ENCODE measurements around the gene DGKD. TPM values are rescaled to one million over a fixed set of nuclear protein-coding genes. Genes with fewer than 3 reads are reported as not detected.

DGKD gene
- total and polyA plus RNA-seq, 4 donors: 26.0 to 75.0 (median 43.8) TPM

DNA sequence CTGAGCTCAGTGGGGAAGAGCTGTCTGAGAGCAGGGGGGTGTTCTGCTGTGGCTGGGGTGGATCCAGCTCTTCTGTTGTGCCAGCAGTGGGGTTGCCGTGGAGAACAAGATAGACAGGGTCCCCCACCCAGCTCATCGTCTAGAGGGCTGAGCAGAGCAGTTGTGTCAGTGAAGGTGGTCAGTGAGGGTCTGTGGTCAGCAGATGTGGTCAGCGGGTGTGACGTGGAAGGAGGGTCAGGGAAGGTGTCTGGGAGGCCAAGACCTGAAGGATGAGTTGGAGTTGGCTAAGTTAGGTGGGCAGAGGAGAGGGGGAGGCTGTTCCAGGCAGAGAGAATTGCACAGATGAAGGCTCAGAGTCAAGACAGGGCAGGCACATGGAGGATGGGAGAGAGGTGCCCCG is 103.1 kb downstream of the DGKD start:
- H3K4me3 ChIP-seq (ENCODE audit: low read depth, low read length): no peak overlapping the region
- H3K4me1 ChIP-seq (ENCODE audit: control insufficient read depth, insufficient read depth, low read length): peaks cover 4% of the 10 kb centered on the region
- no peak overlapping the region for H3K27ac ChIP-seq (ENCODE audit: low read depth, low read length)
- H3K27me3 ChIP-seq (ENCODE audit: control insufficient read depth, insufficient read depth, low read length): no peaks in the 10 kb centered on the region
- WGBS (ENCODE audit: insufficient coverage): 94% methylated on average over 5 of the region's 5 CpGs
- peaks cover 87% of the 10 kb centered on the region for H3K36me3 ChIP-seq (ENCODE audit: control insufficient read depth, insufficient read depth, low read length)
- DNase-seq (ENCODE audit: low read depth in 4 of 6, low spot score in 6 of 6): no peak
- H3K9me3 ChIP-seq (ENCODE audit: control insufficient read depth, insufficient read depth, low read length): no peaks in the 10 kb centered on the region

DNA sequence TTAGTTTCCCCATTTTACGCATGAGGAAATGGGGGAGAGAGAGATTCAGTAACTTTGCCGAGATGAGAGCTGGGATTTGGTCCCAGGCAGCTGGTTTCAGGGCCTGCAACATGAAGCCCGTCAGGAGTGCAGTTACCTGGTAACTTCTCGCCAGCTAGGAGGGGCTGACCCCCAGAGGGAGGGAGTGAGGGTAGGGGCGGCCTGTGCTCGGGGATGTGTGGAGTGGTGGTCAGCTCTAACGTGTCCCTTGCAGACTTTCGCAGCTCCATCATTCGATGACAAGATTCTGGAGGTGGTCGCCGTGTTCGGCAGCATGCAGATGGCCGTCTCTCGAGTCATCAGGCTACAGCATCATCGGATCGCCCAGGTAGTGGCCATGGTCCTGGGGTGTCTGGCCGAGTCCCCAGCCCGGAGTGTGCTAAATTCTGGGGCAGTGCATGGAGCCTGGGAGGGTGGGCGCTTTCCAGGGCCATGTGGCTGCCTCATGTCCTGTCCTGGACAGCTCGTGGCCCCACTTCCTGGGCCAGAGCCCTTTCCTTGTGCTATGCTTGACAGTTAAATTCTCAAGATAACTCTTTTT is 103.8 kb downstream of the DGKD start:
- no peak for DNase-seq (ENCODE audit: low read depth in 4 of 6, low spot score in 6 of 6)
- Histone ChIP-seq H3K4me1 (ENCODE audit: control insufficient read depth, insufficient read depth, low read length) (peaks cover 4% of the 10 kb centered on the region), H3K36me3 (ENCODE audit: control insufficient read depth, insufficient read depth, low read length) (peaks cover 88% of the 10 kb centered on the region), H3K27ac (ENCODE audit: low read depth, low read length) (no peak overlapping the region), H3K4me3 (ENCODE audit: low read depth, low read length) (no peak overlapping the region), H3K27me3 (ENCODE audit: control insufficient read depth, insufficient read depth, low read length) (no peaks in the 10 kb centered on the region), H3K9me3 (ENCODE audit: control insufficient read depth, insufficient read depth, low read length) (no peaks in the 10 kb centered on the region)
- WGBS (ENCODE audit: insufficient coverage): 96% methylated on average over 20 of the region's 20 CpGs

DNA sequence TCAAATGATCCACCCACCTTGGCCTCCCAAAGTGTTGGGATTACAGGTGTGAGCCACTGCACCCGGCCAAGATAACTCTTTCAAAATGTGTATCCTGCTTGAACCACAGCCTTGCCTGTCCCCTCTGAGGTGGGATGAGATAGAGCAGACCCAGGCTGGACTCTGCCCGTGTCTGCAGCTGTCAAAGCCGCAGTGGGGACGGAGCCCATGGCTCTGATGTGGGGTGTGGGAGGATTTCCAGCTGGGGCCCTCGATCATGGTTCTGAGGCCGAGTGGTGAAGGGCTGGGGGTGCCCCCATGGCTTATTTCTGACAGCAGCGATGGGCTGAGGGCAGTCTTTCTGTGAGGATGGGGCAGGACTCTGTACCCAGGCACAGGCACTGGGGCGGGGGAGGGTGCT is 104.5 kb downstream of the DGKD start:
- Histone ChIP-seq H3K4me3 (ENCODE audit: low read depth, low read length) (no peak overlapping the region), H3K4me1 (ENCODE audit: control insufficient read depth, insufficient read depth, low read length) (peaks cover 4% of the 10 kb centered on the region), H3K36me3 (ENCODE audit: control insufficient read depth, insufficient read depth, low read length) (peaks cover 88% of the 10 kb centered on the region), H3K9me3 (ENCODE audit: control insufficient read depth, insufficient read depth, low read length) (no peaks in the 10 kb centered on the region), H3K27ac (ENCODE audit: low read depth, low read length) (no peak overlapping the region), H3K27me3 (ENCODE audit: control insufficient read depth, insufficient read depth, low read length) (no peaks in the 10 kb centered on the region)
- no peak for DNase-seq (ENCODE audit: low read depth in 4 of 6, low spot score in 6 of 6)
- 94% methylated on average over 7 of the region's 8 CpGs for WGBS (ENCODE audit: insufficient coverage)

DNA sequence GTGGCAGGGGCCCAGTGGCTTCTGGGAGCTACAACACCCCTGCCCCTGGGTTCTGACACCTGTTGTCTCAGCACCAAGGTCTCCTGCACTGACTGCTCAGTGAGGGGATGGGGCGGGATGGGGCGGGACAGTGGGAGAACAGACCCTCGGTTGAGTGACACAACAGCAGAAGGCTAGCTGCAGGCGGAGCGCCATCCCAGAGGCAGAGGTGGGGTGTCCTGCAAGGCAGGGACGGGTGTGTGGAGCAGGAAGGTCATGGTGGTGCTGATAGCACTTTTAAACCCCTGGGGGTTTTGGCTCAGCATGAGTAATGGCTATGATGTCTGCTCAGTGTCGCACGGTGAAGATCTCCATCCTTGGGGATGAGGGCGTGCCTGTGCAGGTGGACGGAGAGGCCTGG is 105.1 kb downstream of the DGKD start:
- Histone ChIP-seq H3K27ac (ENCODE audit: low read depth, low read length) (no peak overlapping the region), H3K4me3 (ENCODE audit: low read depth, low read length) (no peak overlapping the region), H3K36me3 (ENCODE audit: control insufficient read depth, insufficient read depth, low read length) (peaks cover 92% of the 10 kb centered on the region), H3K9me3 (ENCODE audit: control insufficient read depth, insufficient read depth, low read length) (no peaks in the 10 kb centered on the region), H3K27me3 (ENCODE audit: control insufficient read depth, insufficient read depth, low read length) (no peaks in the 10 kb centered on the region), H3K4me1 (ENCODE audit: control insufficient read depth, insufficient read depth, low read length) (peaks cover 4% of the 10 kb centered on the region)
- no peak for DNase-seq (ENCODE audit: low read depth in 4 of 6, low spot score in 6 of 6)
- WGBS (ENCODE audit: insufficient coverage): 92% methylated on average over 10 of the region's 10 CpGs

DNA sequence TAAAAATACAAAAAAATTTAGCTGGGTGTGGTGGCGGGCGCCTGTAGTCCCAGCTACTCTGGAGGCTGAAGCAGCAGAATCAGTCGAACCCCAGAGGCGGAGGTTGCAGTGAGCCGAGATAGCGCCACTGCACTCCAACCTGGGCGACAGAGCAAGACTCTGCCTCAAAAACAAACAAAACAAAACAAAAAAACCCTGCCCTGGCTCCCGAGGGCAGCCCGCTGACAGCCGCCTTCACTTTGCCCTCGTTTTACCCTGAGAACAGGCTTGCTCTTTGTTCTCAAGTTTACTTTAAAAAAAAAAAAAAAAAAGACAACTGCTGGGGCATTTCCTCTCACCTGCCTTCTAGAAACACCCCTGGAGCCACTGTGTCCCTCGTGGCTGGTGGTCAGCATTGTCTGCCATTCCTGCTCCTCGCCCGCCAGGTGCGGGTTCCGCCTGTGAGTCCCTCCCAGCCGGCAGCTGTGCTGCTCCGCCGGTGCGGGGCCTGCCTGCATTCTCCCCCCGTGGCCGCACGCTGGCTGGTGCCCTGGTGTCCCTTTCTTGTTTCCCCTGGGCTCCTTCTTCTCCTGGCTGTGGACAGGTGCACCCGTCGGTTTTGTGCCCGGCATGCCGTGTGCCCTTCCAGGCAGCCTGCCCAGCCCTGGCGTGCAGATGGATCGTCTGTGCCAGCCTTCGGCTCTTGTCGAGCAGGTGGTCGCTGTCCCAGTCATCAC is 106.6 kb downstream of the DGKD start:
- Histone ChIP-seq H3K27me3 (ENCODE audit: control insufficient read depth, insufficient read depth, low read length) (no peaks in the 10 kb centered on the region), H3K4me1 (ENCODE audit: control insufficient read depth, insufficient read depth, low read length) (peaks cover 4% of the 10 kb centered on the region), H3K36me3 (ENCODE audit: control insufficient read depth, insufficient read depth, low read length) (peaks cover 89% of the 10 kb centered on the region), H3K4me3 (ENCODE audit: low read depth, low read length) (no peak overlapping the region), H3K9me3 (ENCODE audit: control insufficient read depth, insufficient read depth, low read length) (no peaks in the 10 kb centered on the region), H3K27ac (ENCODE audit: low read depth, low read length) (no peak overlapping the region)
- 62% methylated on average over 26 of the region's 32 CpGs for WGBS (ENCODE audit: insufficient coverage)
- DNase-seq (ENCODE audit: low read depth in 4 of 6, low spot score in 6 of 6): peak in 2 of 6 donors; percentile 33 to 67

DNA sequence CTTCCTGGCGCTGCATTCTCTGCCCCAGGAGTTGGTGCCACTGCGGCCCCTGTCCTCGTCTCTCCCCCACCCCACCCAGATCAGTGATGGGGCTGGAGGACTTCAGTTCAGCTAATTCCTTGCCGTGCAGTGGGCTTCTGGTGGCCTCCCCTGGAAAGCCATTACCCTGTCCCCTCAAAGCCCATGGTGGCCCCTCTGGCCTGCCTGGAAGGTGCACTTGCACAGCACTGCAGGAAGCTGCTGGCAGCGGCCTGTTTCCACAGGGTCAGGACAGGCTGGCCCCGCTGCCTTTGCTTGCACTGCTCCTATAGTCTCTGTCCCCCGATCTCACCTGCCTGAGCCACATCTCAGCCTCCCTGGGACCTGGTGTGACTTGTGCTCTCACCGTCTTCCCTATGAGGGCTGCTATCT is 107.2 kb downstream of the DGKD start:
- H3K27ac ChIP-seq (ENCODE audit: low read depth, low read length): no peak overlapping the region
- 75% methylated on average over 6 of the region's 8 CpGs for WGBS (ENCODE audit: insufficient coverage)
- DNase-seq (ENCODE audit: low read depth in 4 of 6, low spot score in 6 of 6): no peak
- peaks cover 87% of the 10 kb centered on the region for H3K36me3 ChIP-seq (ENCODE audit: control insufficient read depth, insufficient read depth, low read length)
- no peaks in the 10 kb centered on the region for H3K9me3 ChIP-seq (ENCODE audit: control insufficient read depth, insufficient read depth, low read length)
- peaks cover 4% of the 10 kb centered on the region for H3K4me1 ChIP-seq (ENCODE audit: control insufficient read depth, insufficient read depth, low read length)
- H3K27me3 ChIP-seq (ENCODE audit: control insufficient read depth, insufficient read depth, low read length): no peaks in the 10 kb centered on the region
- no peak overlapping the region for H3K4me3 ChIP-seq (ENCODE audit: low read depth, low read length)

DNA sequence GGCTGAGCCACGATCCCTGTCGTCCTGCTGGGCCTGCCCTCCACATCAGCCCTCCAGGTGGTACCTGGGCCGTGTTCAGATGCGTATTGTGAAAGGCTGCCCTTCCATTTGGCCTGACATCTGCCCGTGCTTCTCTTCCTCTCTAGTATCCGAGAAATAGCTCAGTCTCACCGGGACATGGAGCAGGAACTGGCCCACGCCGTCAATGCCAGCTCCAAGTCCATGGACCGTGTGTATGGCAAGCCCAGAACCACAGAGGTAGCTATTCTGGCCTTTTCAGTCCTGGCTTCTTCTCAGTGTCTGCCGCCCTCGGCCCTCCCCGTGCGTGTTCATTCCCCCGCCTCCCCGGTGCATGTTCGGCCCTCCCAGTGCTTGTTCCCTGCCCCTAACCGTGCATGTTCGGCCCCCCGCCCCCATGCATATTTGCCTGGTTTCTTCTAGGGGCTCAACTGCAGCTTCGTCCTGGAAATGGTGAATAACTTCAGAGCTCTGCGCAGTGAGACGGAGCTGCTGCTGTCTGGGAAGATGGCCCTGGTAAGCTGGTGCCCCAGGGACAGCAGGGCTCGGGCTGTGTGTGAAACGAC is 108.0 kb downstream of the DGKD start:
- Histone ChIP-seq H3K27me3 (ENCODE audit: control insufficient read depth, insufficient read depth, low read length) (no peaks in the 10 kb centered on the region), H3K9me3 (ENCODE audit: control insufficient read depth, insufficient read depth, low read length) (no peaks in the 10 kb centered on the region), H3K27ac (ENCODE audit: low read depth, low read length) (no peak overlapping the region), H3K4me1 (ENCODE audit: control insufficient read depth, insufficient read depth, low read length) (peaks cover 4% of the 10 kb centered on the region), H3K36me3 (ENCODE audit: control insufficient read depth, insufficient read depth, low read length) (peaks cover 87% of the 10 kb centered on the region), H3K4me3 (ENCODE audit: low read depth, low read length) (no peak overlapping the region)
- WGBS (ENCODE audit: insufficient coverage): 94% methylated on average over 25 of the region's 25 CpGs
- no peak for DNase-seq (ENCODE audit: low read depth in 4 of 6, low spot score in 6 of 6)

DNA sequence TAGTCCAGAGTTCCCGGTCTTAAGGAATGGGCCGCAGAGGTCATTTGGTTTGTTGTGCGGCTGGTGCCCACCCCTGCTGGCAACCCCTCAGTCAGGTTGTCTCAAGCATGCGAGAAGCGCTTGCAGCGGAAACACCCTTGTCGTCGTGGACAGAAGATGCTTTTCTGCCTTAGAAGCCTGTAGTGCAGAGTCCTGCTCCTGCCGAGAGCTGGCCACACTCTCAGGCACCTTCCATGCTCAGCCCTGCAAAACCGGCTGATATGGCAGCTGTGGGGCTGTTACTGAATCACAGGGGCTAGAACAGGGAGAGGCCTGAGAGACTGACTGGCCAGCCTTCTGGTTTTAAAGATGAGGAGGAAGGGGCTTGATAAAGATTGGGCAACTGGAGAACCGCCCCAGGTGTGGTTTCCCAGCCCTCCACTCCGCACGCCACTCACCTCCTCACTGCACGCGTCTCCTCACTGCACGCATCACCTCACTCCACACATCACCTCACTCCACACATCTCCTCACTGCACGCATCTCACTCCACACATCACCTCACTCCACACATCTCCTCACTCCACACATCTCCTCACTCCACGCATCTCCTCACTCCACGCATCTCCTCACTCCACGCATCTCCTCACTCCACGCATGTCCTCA is 108.7 kb downstream of the DGKD start:
- 97% methylated on average over 20 of the region's 21 CpGs for WGBS (ENCODE audit: insufficient coverage)
- Histone ChIP-seq H3K27me3 (ENCODE audit: control insufficient read depth, insufficient read depth, low read length) (no peaks in the 10 kb centered on the region), H3K4me1 (ENCODE audit: control insufficient read depth, insufficient read depth, low read length) (peaks cover 4% of the 10 kb centered on the region), H3K9me3 (ENCODE audit: control insufficient read depth, insufficient read depth, low read length) (no peaks in the 10 kb centered on the region), H3K27ac (ENCODE audit: low read depth, low read length) (no peak overlapping the region), H3K4me3 (ENCODE audit: low read depth, low read length) (no peak overlapping the region), H3K36me3 (ENCODE audit: control insufficient read depth, insufficient read depth, low read length) (peaks cover 87% of the 10 kb centered on the region)
- no peak for DNase-seq (ENCODE audit: low read depth in 4 of 6, low spot score in 6 of 6)

DNA sequence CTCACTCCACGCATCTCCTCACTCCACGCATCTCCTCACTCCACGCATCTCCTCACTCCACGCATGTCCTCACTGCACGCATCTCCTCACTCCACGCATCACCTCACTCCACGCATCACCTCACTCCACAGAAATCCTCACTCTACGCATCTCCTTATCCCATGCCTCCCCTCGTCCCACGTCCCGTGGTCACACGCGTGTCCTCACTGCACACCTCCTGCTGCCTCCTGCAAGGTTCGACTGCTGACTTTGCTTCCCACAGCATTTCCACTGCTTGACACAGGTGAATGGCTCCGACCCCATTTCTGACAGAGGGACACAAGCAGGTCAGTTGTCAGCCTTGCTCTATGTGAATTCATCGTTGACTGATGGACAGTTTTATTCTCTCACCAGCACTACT is 109.3 kb downstream of the DGKD start:
- H3K4me1 ChIP-seq (ENCODE audit: control insufficient read depth, insufficient read depth, low read length): peaks cover 4% of the 10 kb centered on the region
- 91% methylated on average over 14 of the region's 16 CpGs for WGBS (ENCODE audit: insufficient coverage)
- no peak for DNase-seq (ENCODE audit: low read depth in 4 of 6, low spot score in 6 of 6)
- no peak overlapping the region for H3K27ac ChIP-seq (ENCODE audit: low read depth, low read length)
- peaks cover 87% of the 10 kb centered on the region for H3K36me3 ChIP-seq (ENCODE audit: control insufficient read depth, insufficient read depth, low read length)
- no peaks in the 10 kb centered on the region for H3K9me3 ChIP-seq (ENCODE audit: control insufficient read depth, insufficient read depth, low read length)
- H3K4me3 ChIP-seq (ENCODE audit: low read depth, low read length): no peak overlapping the region
- no peaks in the 10 kb centered on the region for H3K27me3 ChIP-seq (ENCODE audit: control insufficient read depth, insufficient read depth, low read length)

Measured in spinal cord (tissue), 10 donors.